ENCODE results near the gene KCNIP1. TPM values are rescaled to one million over a fixed set of nuclear protein-coding genes. Genes with fewer than 3 reads are reported as not detected.

KCNIP1 gene
- polyA plus RNA-seq, 1 of the 3 experiments (the other 2 are of a cell fraction): 1.3 TPM

- no peak for DNase-seq
- no peak overlapping the region for H2AFZ ChIP-seq (ENCODE audit: low read depth)
- H3K4me3 ChIP-seq (ENCODE audit: low read depth in 2 of 2, low read length in 1 of 2): no peak overlapping the region
- no peak overlapping the region for H3K4me2 ChIP-seq
- ChIA-PET POLR2A (no interaction called here), CTCF (interaction anchor here (1.9 kb wide), 1 partner anchor 124 kb away, joined by 5 read pairs; no protein-coding TSS in a partner anchor)
- H4K20me1 ChIP-seq (ENCODE audit: insufficient read depth): no peaks in the 10 kb centered on the region
- no peaks in the 10 kb centered on the region; a peak in 1 of 4 replicates for H3K4me1 ChIP-seq (ENCODE audit: control insufficient read depth in 1 of 2, insufficient read depth in 2 of 2, low read depth in 1 of 2, low read length in 1 of 2)
- no peak overlapping the region for H3K27ac ChIP-seq (ENCODE audit: low read depth in 2 of 2, low read length in 1 of 2)
- H3K9me3 ChIP-seq: no peaks in the 10 kb centered on the region
- H3K27me3 ChIP-seq (ENCODE audit: insufficient read depth): no peaks in the 10 kb centered on the region
- no peak for TF ChIP-seq TAF1 (IDR thresholded peaks at IDR 0.05; ENCODE audit: borderline replicate concordance, low read depth, low read length)
- no peak for TF ChIP-seq YY1 (IDR thresholded peaks at IDR 0.05; ENCODE audit: low read depth)
- no peak for TF ChIP-seq REST (IDR thresholded peaks at IDR 0.05; ENCODE audit: low read depth, low read length)
- no peak for TF ChIP-seq SMC3 (IDR thresholded peaks at IDR 0.05; ENCODE audit: low read depth, low read length)
- no peak for TF ChIP-seq GABPA (IDR thresholded peaks at IDR 0.05; ENCODE audit: low read depth)
- TF ChIP-seq CTCF (IDR thresholded peaks at IDR 0.05): no peak
- TF ChIP-seq EZH2phosphoT487 (IDR thresholded peaks at IDR 0.05; ENCODE audit: borderline replicate concordance, low read depth): no peak
- TF ChIP-seq MAX (IDR thresholded peaks at IDR 0.05; ENCODE audit: low read depth): no peak
- no peak for TF ChIP-seq FOXM1 (IDR thresholded peaks at IDR 0.05; ENCODE audit: low read depth)
- no peak for TF ChIP-seq TCF12 (IDR thresholded peaks at IDR 0.05)
- TF ChIP-seq MEF2A (IDR thresholded peaks at IDR 0.05; ENCODE audit: borderline replicate concordance, low read depth): no peak
- H3K9ac ChIP-seq: no peak overlapping the region
- H3K9me2 ChIP-seq: no peaks in the 10 kb centered on the region
- H3K79me2 ChIP-seq (ENCODE audit: insufficient read depth): no peaks in the 10 kb centered on the region
- H3K36me3 ChIP-seq (replicated peaks in 1 of 2; ENCODE audit: control insufficient read depth in 1 of 2, insufficient read depth in 2 of 2, low read length in 1 of 2): no peaks in the 10 kb centered on the region
- no peaks in the 10 kb centered on the region for H3F3A ChIP-seq (replicated peaks; ENCODE audit: insufficient read depth)
- WGBS (ENCODE audit: low lambda C conversion rate): 89% methylated on average over 2 of the region's 2 CpGs
Observed at GRCh38 chr5:170499621-170500020, 4.2 kb upstream of the KCNIP1 start.

GRCh38 chr5:170501361-170501760, 2.5 kb upstream of the KCNIP1 start:
- Histone ChIP-seq H2AFZ (ENCODE audit: low read depth) (no peak overlapping the region), H3K9me2 (no peaks in the 10 kb centered on the region), H3K27ac (ENCODE audit: low read depth in 2 of 2, low read length in 1 of 2) (no peak overlapping the region), H3K4me1 (ENCODE audit: control insufficient read depth in 1 of 2, insufficient read depth in 2 of 2, low read depth in 1 of 2, low read length in 1 of 2) (no peaks in the 10 kb centered on the region; a peak in 1 of 4 replicates), H3K79me2 (ENCODE audit: insufficient read depth) (no peaks in the 10 kb centered on the region), H3K4me2 (no peak overlapping the region), H3K36me3 (replicated peaks in 1 of 2; ENCODE audit: control insufficient read depth in 1 of 2, insufficient read depth in 2 of 2, low read length in 1 of 2) (no peaks in the 10 kb centered on the region), H3K9me3 (no peaks in the 10 kb centered on the region), H3F3A (replicated peaks; ENCODE audit: insufficient read depth) (no peaks in the 10 kb centered on the region), H4K20me1 (ENCODE audit: insufficient read depth) (no peaks in the 10 kb centered on the region), H3K4me3 (ENCODE audit: low read depth in 2 of 2, low read length in 1 of 2) (no peak overlapping the region), H3K27me3 (ENCODE audit: insufficient read depth) (no peaks in the 10 kb centered on the region; the same call in 1 of the 2 replicates), H3K9ac (no peak overlapping the region)
- TF ChIP-seq FOSL2 (IDR thresholded peaks at IDR 0.05; ENCODE audit: borderline replicate concordance, low read depth): no peak
- TF ChIP-seq RFX5 (IDR thresholded peaks at IDR 0.05; ENCODE audit: low read length): no peak
- TF ChIP-seq SMC3 (IDR thresholded peaks at IDR 0.05; ENCODE audit: low read depth, low read length): no peak
- no peak for TF ChIP-seq REST (IDR thresholded peaks at IDR 0.05; ENCODE audit: low read depth, low read length)
- ChIA-PET CTCF (interaction anchor here (1.7 kb wide), 1 partner anchor 132 kb away, joined by 4 read pairs; no protein-coding TSS in a partner anchor), POLR2A (no interaction called here)
- no peak for DNase-seq
- 79% methylated on average over 1 of the region's 1 CpG for WGBS (ENCODE audit: low lambda C conversion rate)

Measured in SK-N-SH (cell line).